GM21576 (cell line): ENCODE results near the gene C6.

Source experiments
- ATAC-seq: cut with Tn5 transposase; IDR thresholded peaks from one replicate; pipeline ENCODE4 v1.9.1; 2021; ENCODE audit warnings: mild to moderate bottlenecking, moderate library complexity; ENCODE audit not compliant: unreplicated experiment

The C6 gene

GRCh38 chr5:41127967-41128690 is 85.2 kb downstream of the C6 start:
- no peak for ATAC-seq

GRCh38 chr5:41122459-41122858 is 90.9 kb downstream of the C6 start:
- ATAC-seq = no peak

- no peak for ATAC-seq
Measured at GRCh38 chr5:41120600-41120999, 92.7 kb downstream of the C6 start.

- ATAC-seq = no peak
Measured at GRCh38 chr5:41118177-41118576, 95.2 kb downstream of the C6 start.

- no peak for ATAC-seq
Measured at GRCh38 chr5:41115281-41115680, 98.1 kb downstream of the C6 start.

GRCh38 chr5:41112486-41113455 is 100.6 kb downstream of the C6 start:
- no peak for ATAC-seq

- ATAC-seq = no peak
Measured at GRCh38 chr5:41109186-41109585, 104.1 kb downstream of the C6 start.

GRCh38 chr5:41102341-41102740 is 111.0 kb downstream of the C6 start:
- ATAC-seq = no peak

GRCh38 chr5:41097642-41098041 is 115.7 kb downstream of the C6 start:
- no peak for ATAC-seq

GRCh38 chr5:41095324-41096101 is 117.8 kb downstream of the C6 start:
- no peak for ATAC-seq

GRCh38 chr5:41094871-41095270 is 118.5 kb downstream of the C6 start:
- no peak for ATAC-seq

GRCh38 chr5:41093803-41094202 is 119.5 kb downstream of the C6 start:
- no peak for ATAC-seq
